ENCODE data around the gene LRRC8E. TPM values are rescaled to one million over a fixed set of nuclear protein-coding genes. Genes with fewer than 3 reads are reported as not detected.

The LRRC8E gene
- total RNA-seq, 1 donor = 6.0 TPM

DNA sequence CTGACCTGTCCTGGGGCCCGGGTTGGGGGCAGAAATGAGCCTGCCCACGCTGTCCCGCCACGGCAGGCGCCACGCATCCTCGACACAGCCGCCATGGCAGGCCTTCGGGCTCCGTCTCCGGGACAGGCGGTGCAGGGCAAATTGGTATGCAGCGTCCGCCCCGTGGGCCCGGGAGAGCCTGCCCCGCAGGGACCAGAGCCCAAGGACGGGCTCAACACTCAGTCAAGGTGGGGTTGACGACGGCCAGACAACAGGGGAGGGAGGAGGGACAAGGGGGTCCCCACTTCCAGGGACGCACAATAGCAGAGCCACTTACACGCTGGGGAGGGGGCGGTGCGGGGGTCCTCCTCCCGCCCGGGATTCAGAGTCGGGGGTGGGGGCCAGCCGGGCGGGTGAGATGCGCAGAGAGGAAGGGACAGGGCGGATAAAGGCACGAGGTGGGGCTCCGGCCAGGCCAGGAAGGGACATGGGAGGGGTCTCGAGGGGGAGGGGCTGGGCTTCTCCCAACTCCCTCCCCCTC is 36.4 kb downstream of the LRRC8E start:
- peak overlapping the region; percentile 18 for H3K4me3 ChIP-seq (ENCODE audit: low read depth, low read length)
- DNase-seq (ENCODE audit: low read depth) = no peak
- TF ChIP-seq, protein P1, sequence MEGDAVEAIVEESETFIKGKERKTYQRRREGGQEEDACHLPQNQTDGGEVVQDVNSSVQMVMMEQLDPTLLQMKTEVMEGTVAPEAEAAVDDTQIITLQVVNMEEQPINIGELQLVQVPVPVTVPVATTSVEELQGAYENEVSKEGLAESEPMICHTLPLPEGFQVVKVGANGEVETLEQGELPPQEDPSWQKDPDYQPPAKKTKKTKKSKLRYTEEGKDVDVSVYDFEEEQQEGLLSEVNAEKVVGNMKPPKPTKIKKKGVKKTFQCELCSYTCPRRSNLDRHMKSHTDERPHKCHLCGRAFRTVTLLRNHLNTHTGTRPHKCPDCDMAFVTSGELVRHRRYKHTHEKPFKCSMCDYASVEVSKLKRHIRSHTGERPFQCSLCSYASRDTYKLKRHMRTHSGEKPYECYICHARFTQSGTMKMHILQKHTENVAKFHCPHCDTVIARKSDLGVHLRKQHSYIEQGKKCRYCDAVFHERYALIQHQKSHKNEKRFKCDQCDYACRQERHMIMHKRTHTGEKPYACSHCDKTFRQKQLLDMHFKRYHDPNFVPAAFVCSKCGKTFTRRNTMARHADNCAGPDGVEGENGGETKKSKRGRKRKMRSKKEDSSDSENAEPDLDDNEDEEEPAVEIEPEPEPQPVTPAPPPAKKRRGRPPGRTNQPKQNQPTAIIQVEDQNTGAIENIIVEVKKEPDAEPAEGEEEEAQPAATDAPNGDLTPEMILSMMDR (IDR thresholded peaks at IDR 0.05; ENCODE audit: insufficient read depth, low read depth, low read length) = no peak

DNA sequence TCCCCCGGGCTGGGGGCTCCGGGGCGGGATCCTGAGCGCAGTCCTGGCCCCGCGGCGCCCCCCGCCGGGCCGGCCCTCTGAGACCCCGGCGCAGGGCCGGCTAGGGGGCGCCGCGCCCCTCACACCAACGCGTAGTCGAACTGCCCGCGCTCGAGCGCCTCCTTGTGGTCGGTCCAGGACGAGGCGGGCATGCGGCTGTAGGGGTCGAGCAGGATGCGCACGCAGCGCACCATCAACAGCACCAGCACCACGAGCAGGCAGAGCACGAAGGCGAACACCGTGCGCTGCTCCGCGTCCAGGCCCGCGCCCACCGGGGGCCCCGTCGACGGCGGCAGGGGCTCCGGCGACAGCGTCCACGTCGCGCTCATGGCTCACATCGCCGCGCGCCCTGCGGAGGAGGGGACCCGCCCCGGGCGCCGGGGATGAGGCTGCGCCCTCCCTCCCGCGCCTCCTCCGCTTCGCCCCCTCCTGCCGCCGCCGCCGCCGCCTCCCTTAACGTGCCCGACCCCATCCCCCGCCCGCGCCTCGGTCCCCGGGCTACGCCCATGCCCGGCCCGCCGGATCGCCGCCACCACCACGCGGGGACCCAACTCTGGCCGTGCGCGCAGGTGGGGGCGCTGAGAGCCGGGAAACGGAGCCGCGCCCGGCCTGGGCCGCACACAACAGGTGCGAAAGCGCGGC is 37.0 kb downstream of the LRRC8E start:
- peak; percentile 74 for DNase-seq (ENCODE audit: low read depth)
- H3K4me3 ChIP-seq (ENCODE audit: low read depth, low read length) = peak overlapping the region; percentile 37
- TF ChIP-seq, protein P1 (IDR thresholded peaks at IDR 0.05; ENCODE audit: insufficient read depth, low read depth, low read length) = peak; percentile 74

DNA sequence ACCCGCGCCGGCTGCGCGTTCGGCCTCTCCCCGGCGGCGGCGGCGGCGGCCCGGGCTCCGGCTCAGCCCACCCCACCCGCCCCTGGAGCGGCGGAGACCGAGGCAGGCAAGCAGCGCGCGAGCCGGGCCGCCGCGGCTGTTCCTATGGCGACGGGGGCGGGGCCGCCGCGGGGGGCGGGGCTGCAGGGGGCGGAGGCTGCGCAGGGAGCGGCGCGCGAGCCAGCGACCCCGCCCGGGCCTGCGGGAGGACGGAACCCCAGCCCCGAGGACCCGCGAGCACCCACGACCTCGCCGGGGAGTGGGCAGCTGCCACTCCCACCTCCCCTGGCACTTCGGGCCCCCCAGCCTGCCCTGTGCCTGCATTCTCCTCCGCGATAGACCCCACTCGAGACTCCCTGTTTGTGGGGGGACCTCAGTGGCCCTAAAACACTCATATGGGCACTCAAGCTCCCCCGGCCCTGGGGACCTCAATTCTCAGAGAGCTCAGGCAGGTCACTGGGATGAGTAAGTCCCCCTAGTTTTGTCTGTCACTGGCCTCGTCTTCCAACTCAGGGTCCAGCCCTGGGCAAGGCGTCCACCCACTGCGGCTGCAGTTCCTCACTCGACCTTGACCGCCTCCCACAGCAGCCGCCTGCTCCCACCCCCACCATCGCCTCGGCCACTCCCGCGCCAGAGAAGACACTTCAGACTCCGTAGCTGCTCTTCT is 37.9 kb downstream of the LRRC8E start, which contains the start of gene CTXN1:
CTXN1 (minus strand) TSS at position 115 of the 706 bp plus-strand sequence. CDS start 597 bp downstream, outside the sequence.
- DNase-seq (ENCODE audit: low read depth) = peak; percentile 54
- TF ChIP-seq, protein P1 (IDR thresholded peaks at IDR 0.05; ENCODE audit: insufficient read depth, low read depth, low read length) = peak; percentile 22
- peak within 1 kb of the TSS; percentile 58 for H3K4me3 ChIP-seq (ENCODE audit: low read depth, low read length)

DNA sequence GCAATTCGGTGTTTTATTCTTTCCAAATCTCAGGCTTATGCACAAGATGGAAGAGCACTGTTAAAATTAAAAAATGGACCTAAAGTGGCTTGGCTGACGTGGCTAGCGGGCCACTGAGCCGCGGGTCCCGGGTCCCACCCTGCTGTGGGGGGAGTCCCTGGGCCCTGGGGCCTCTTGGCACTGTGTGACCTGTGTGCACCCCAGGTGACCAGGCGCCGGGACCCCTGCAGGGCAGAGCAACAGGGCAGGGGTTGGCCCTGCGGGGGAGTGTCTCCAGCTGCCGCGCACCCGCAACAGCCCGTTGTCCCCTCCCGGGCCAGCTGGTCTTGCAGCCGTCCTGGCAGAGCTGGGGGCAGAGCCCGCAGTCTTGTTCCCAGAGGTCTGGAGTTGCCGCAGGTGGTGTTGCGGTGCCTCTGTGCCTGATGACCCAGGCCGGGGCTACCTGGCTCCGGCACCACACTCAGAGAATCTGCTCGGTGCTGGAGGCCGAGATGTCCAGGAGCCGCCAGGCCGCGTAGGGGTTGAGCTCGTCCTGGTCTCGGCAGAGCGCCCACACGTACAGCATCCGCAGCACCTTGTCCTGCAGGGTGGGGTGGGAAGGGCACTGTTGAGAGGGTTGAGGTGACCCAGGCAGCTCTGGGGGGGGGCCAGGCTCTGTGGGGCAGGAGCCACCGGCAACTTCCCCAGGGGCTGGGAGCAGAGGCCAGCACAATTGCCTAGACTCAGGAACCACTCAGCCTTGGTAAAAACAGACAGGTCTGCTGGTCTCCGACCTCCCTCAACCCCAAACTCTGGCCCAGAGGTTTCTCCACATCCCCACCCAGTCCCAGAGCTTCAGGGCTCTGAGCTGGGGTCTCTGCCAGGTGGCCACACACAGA is 38.7 kb downstream of the LRRC8E start:
- no peak overlapping the region for H3K4me3 ChIP-seq (ENCODE audit: low read depth, low read length)
- DNase-seq (ENCODE audit: low read depth) = no peak
- TF ChIP-seq, protein P1 (IDR thresholded peaks at IDR 0.05; ENCODE audit: insufficient read depth, low read depth, low read length) = no peak

DNA sequence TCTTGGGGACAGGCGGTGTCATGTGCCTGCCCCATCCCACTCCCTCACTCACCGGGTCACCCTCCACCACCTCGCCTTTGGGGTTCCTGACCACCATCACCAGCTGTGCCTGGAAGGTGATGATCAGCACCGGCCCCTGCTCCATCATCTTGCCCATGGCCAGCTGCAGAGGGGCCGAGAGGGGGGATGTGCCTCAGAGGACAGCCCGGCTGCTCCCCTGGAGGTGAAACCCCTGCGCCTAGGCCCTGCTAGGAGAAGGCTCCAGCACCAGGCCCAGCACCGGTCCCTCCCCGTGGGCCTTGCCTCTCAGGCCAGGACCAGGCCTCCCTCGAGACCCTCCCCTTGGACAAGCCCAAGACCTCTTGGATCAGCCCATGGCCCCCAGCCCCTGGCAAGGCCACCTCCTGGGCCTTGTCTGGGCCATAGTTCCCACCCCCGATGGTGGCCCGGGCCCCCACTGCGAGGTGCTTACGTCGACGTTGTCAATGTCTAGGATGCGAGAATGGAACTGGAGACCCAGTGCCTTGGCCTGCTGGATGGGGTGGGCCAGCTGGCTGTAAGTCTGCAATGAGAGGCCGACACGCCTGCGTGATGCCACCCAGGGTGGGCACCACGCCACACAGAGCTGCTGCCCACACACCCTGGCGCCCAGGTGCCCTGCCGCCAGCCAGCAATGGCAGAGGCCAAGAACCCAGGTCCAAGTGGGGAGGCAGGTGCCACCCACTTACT is 39.5 kb downstream of the LRRC8E start:
- H3K4me3 ChIP-seq (ENCODE audit: low read depth, low read length) = no peak overlapping the region
- TF ChIP-seq, protein P1 (IDR thresholded peaks at IDR 0.05; ENCODE audit: insufficient read depth, low read depth, low read length) = no peak
- no peak for DNase-seq (ENCODE audit: low read depth)

DNA sequence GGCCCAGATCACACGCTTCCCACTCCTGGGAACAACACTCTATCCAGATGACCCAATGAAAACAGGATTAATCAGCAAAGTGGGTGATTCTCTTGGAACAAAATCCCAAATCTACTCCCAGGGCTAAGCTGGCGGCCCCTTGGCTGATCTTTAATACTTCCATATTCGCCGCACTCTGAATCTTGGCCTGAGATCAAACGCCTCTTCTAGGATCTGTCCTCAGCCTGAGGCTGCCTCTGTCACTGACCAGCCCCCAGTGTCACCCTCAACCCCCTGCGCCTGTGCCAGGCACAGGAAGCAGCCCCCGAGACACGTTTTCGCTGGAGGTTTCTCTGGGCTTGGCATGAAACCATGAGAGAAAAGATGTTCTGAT is 40.0 kb downstream of the LRRC8E start:
- no peak for DNase-seq (ENCODE audit: low read depth)
- TF ChIP-seq, protein P1 (IDR thresholded peaks at IDR 0.05; ENCODE audit: insufficient read depth, low read depth, low read length) = no peak
- peak overlapping the region; percentile 10 for H3K4me3 ChIP-seq (ENCODE audit: low read depth, low read length)

Measured in fibroblast of villous mesenchyme (primary cell).